ENCODE measurements around the gene C3orf33. TPM values are rescaled to one million over a fixed set of nuclear protein-coding genes. Genes with fewer than 3 reads are reported as not detected.
A peak's percentile ranks its signal among the peaks of the same experiment; 100 is the strongest.
"Not testable (repeated sequence)": the region's sequence is repeated elsewhere in the genome, so short reads cannot be mapped to it uniquely, and the experiment has no call there.

The C3orf33 gene
- total and polyA plus RNA-seq, 2 donors (not counting 1 experiment from before 2014, with no cell fraction given) = 0.88 to 1.7 TPM

DNA sequence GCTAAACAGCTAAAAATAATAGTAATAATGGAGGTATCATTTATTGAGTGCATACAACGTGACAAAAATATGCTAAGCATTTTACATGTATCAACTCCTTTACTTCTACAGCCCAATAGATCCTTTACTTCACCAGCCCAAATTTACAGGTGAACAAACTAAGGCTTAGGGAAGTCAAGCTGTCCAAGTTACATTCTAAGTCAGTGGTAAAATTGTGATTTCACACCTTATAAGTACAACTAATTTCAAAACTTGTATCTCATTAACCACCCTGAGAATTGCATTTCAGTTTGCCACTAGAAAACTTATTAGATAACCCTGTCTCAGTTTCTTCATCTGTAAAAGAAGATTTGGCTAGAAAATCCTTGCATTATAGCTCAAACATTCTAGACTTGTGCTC lies 37.5 kb upstream of the C3orf33 start:
- H2AFZ ChIP-seq (ENCODE audit: insufficient read depth, low read depth, low read length, poor library complexity, severe bottlenecking) = no peak overlapping the region
- Mint-ChIP-seq H3K4me3 (no peak overlapping the region), H3K27ac (no peak overlapping the region), H3K27me3 (no peaks in the 10 kb centered on the region), H3K4me1 (peaks cover 27% of the 10 kb centered on the region), H3K9me3 (ENCODE audit: insufficient read depth) (no peaks in the 10 kb centered on the region)
- H3K27ac ChIP-seq (ENCODE audit: low read length in 2 of 2) = peak overlapping the region in 1 of 2 donors; percentile 10
- no CpG with 5 or more reads among the region's 1 CpG for WGBS (ENCODE audit: insufficient coverage)
- H3K9ac ChIP-seq (ENCODE audit: low read length) = no peak overlapping the region
- ChIA-PET CTCF (no interaction called here), POLR2A (no interaction called here)
- H3K4me1 ChIP-seq (ENCODE audit: control insufficient read depth in 2 of 2, insufficient read depth in 2 of 2, low read length in 2 of 2) = peaks cover 0 to 6% of the 10 kb centered on the region in 2 donors
- H4K20me1 ChIP-seq (ENCODE audit: control insufficient read depth, insufficient read depth, low read length, poor library complexity, severe bottlenecking) = peaks cover 12% of the 10 kb centered on the region
- no peaks in the 10 kb centered on the region for H3K9me3 ChIP-seq (ENCODE audit: control extremely low read depth in 1 of 3, control insufficient read depth in 2 of 3, insufficient read depth in 1 of 3, low read length in 2 of 3)
- no peaks in the 10 kb centered on the region for H3K36me3 ChIP-seq (replicated peaks in 1 of 2; ENCODE audit: control extremely low read depth in 1 of 2, control insufficient read depth in 1 of 2, extremely low read depth in 1 of 2, insufficient read depth in 2 of 2, low read length in 1 of 2)
- ATAC-seq (ENCODE audit: low read depth) (no peak), DNase-seq (no peak)
- no peak overlapping the region for H3K4me3 ChIP-seq (ENCODE audit: control extremely low read depth in 1 of 5, extremely low read depth in 1 of 5, insufficient read depth in 1 of 5, low read depth in 2 of 5, low read length in 4 of 5)
- peaks cover 36% of the 10 kb centered on the region for H3K79me2 ChIP-seq (ENCODE audit: control insufficient read depth, insufficient read depth, low read length)
- intact Hi-C loops (cut with micrococcal nuclease) = no loop called here
- no peaks in the 10 kb centered on the region for H3K27me3 ChIP-seq (replicated peaks in 1 of 4; ENCODE audit: control extremely low read depth in 1 of 4, control insufficient read depth in 3 of 4, insufficient read depth in 4 of 4, low read length in 3 of 4)
- no peak overlapping the region for H3K4me2 ChIP-seq (replicated peaks; ENCODE audit: low read depth, low read length, poor library complexity, severe bottlenecking)
- TF ChIP-seq, protein P1, sequence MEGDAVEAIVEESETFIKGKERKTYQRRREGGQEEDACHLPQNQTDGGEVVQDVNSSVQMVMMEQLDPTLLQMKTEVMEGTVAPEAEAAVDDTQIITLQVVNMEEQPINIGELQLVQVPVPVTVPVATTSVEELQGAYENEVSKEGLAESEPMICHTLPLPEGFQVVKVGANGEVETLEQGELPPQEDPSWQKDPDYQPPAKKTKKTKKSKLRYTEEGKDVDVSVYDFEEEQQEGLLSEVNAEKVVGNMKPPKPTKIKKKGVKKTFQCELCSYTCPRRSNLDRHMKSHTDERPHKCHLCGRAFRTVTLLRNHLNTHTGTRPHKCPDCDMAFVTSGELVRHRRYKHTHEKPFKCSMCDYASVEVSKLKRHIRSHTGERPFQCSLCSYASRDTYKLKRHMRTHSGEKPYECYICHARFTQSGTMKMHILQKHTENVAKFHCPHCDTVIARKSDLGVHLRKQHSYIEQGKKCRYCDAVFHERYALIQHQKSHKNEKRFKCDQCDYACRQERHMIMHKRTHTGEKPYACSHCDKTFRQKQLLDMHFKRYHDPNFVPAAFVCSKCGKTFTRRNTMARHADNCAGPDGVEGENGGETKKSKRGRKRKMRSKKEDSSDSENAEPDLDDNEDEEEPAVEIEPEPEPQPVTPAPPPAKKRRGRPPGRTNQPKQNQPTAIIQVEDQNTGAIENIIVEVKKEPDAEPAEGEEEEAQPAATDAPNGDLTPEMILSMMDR (IDR thresholded peaks at IDR 0.05) = no peak
- TF ChIP-seq EZH2 (IDR thresholded peaks at IDR 0.05; ENCODE audit: borderline replicate concordance, insufficient read depth, low read depth, low read length, poor library complexity, severe bottlenecking) = no peak

DNA sequence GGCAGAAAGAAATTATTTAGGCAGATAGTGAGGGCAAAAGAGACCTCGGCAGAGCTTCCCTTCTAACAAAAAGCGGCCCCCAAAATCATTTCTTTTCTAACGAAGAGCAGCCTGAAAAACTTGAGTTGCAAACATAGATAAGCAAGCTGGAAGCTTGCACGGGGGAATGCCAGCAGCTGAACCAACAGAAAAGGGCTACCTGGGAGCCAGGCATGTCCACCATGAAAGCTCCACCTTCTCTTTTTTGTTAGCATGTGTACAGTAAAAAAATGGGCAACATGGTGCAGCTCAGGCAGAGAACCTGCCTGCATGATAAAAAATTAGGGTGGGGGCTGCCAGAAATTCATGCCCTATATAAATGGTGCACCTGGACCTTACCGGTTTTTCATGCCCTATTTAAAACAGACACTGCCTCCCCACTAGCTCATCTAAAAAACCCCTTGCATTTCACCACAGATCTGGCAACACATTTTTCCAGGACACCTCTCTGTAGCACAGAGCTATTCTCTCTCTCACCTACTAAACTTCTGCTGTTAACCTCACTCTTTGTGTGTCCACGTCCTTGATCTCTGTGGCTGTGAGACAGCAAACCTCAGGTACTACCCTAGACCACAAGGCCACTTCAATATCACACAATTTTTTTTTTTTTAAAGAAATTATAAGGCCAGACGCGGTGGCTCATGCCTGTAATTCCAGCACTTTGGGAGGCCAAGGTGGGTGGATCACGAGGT lies 29.4 kb upstream of the C3orf33 start:
- H3K4me1 ChIP-seq (ENCODE audit: control insufficient read depth in 2 of 2, insufficient read depth in 2 of 2, low read length in 2 of 2) = no peaks in the 10 kb centered on the region
- H3K27me3 ChIP-seq (replicated peaks in 1 of 4; ENCODE audit: control extremely low read depth in 1 of 4, control insufficient read depth in 3 of 4, insufficient read depth in 4 of 4, low read length in 3 of 4) = no peaks in the 10 kb centered on the region
- no peaks in the 10 kb centered on the region for H3K79me2 ChIP-seq (ENCODE audit: control insufficient read depth, insufficient read depth, low read length)
- H3K9me3 Mint-ChIP-seq (ENCODE audit: insufficient read depth) = no peaks in the 10 kb centered on the region
- H3K4me1 Mint-ChIP-seq = no peaks in the 10 kb centered on the region
- H3K9me3 ChIP-seq (ENCODE audit: control extremely low read depth in 1 of 3, control insufficient read depth in 2 of 3, insufficient read depth in 1 of 3, low read length in 2 of 3) = no peaks in the 10 kb centered on the region
- no peaks in the 10 kb centered on the region for H3K27me3 Mint-ChIP-seq
- TF ChIP-seq EZH2 (IDR thresholded peaks at IDR 0.05; ENCODE audit: borderline replicate concordance, insufficient read depth, low read depth, low read length, poor library complexity, severe bottlenecking) = no peak
- TF ChIP-seq, protein P1 (IDR thresholded peaks at IDR 0.05) = no peak
- no peak overlapping the region for H3K4me3 ChIP-seq (ENCODE audit: control extremely low read depth in 1 of 5, extremely low read depth in 1 of 5, insufficient read depth in 1 of 5, low read depth in 2 of 5, low read length in 4 of 5)
- H4K20me1 ChIP-seq (ENCODE audit: control insufficient read depth, insufficient read depth, low read length, poor library complexity, severe bottlenecking) = no peaks in the 10 kb centered on the region
- H2AFZ ChIP-seq (ENCODE audit: insufficient read depth, low read depth, low read length, poor library complexity, severe bottlenecking) = no peak overlapping the region
- no peak overlapping the region for H3K9ac ChIP-seq (ENCODE audit: low read length)
- no peak overlapping the region for H3K4me2 ChIP-seq (replicated peaks; ENCODE audit: low read depth, low read length, poor library complexity, severe bottlenecking)
- no peak overlapping the region for H3K27ac ChIP-seq (ENCODE audit: low read length in 2 of 2)
- WGBS (ENCODE audit: insufficient coverage) = 100% methylated on average over 5 of the region's 9 CpGs
- H3K36me3 ChIP-seq (replicated peaks in 1 of 2; ENCODE audit: control extremely low read depth in 1 of 2, control insufficient read depth in 1 of 2, extremely low read depth in 1 of 2, insufficient read depth in 2 of 2, low read length in 1 of 2) = peaks cover 5 to 9% of the 10 kb centered on the region in 2 experiments
- intact Hi-C loops (cut with micrococcal nuclease) = no loop called here
- H3K4me3 Mint-ChIP-seq = no peak overlapping the region
- H3K27ac Mint-ChIP-seq = no peak overlapping the region
- DNase-seq (no peak), ATAC-seq (ENCODE audit: low read depth) (no peak)
- CTCF ChIA-PET = no interaction called here
- POLR2A ChIA-PET = no interaction called here

DNA sequence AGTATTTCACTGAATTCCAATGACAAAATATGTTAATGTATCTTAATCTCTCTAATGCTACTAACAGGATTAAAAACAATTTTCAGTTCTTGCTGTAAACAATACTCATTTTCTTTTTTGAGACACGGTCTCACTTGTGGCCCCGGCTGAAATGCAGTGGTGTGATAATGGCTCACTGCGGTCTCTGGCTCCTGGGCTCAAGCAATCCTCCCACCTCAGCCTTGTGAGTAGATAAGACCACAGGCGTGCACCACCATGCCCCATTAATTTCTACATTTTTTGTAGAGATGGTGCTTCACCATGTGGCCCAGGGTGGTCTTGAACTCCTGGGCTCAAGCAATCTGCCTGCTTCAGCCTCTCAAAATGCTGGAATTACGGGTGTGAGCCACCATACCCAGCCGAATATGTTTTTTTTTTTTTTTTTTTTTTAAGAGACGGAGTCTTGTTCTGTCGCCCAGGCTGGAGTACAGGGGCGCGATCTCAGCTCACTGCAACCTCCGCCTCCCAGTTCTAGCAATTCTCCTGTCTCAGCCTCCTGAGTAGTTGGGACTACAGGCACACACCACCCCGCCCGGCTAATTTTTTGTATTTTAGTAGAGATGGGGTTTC lies 22.5 kb upstream of the C3orf33 start:
- H3K4me1 Mint-ChIP-seq; H3K79me2 ChIP-seq (ENCODE audit: control insufficient read depth, insufficient read depth, low read length); H3K27ac ChIP-seq (ENCODE audit: low read length in 2 of 2); H3K4me3 ChIP-seq (ENCODE audit: control extremely low read depth in 1 of 5, extremely low read depth in 1 of 5, insufficient read depth in 1 of 5, low read depth in 2 of 5, low read length in 4 of 5); POLR2A ChIA-PET; H2AFZ ChIP-seq (ENCODE audit: insufficient read depth, low read depth, low read length, poor library complexity, severe bottlenecking); H3K27ac Mint-ChIP-seq; H3K4me1 ChIP-seq (ENCODE audit: control insufficient read depth in 2 of 2, insufficient read depth in 2 of 2, low read length in 2 of 2); H3K4me2 ChIP-seq (replicated peaks; ENCODE audit: low read depth, low read length, poor library complexity, severe bottlenecking); H4K20me1 ChIP-seq (ENCODE audit: control insufficient read depth, insufficient read depth, low read length, poor library complexity, severe bottlenecking); H3K27me3 ChIP-seq (replicated peaks in 1 of 4; ENCODE audit: control extremely low read depth in 1 of 4, control insufficient read depth in 3 of 4, insufficient read depth in 4 of 4, low read length in 3 of 4); H3K9me3 Mint-ChIP-seq (ENCODE audit: insufficient read depth); H3K9me3 ChIP-seq (ENCODE audit: control extremely low read depth in 1 of 3, control insufficient read depth in 2 of 3, insufficient read depth in 1 of 3, low read length in 2 of 3); CTCF ChIA-PET; DNase-seq; H3K9ac ChIP-seq (ENCODE audit: low read length); intact Hi-C loops (cut with micrococcal nuclease); ATAC-seq (ENCODE audit: low read depth); H3K27me3 Mint-ChIP-seq; H3K4me3 Mint-ChIP-seq: not testable (repeated sequence)
- 95% methylated on average over 3 of the region's 13 CpGs for WGBS (ENCODE audit: insufficient coverage)
- H3K36me3 ChIP-seq (replicated peaks in 1 of 2; ENCODE audit: control extremely low read depth in 1 of 2, control insufficient read depth in 1 of 2, extremely low read depth in 1 of 2, insufficient read depth in 2 of 2, low read length in 1 of 2) = peaks cover 5 to 15% of the 10 kb centered on the region in 2 experiments

All from B cell (primary cell).